GM18499 (cell line): ENCODE results near the gene ZBTB32.

Experiments
- ATAC-seq: cut with Tn5 transposase; IDR thresholded peaks from one replicate; pipeline ENCODE4 v1.9.1; 2021; ENCODE audit warnings: moderate number of reproducible peaks; ENCODE audit not compliant: insufficient read depth, unreplicated experiment

ZBTB32 gene

GRCh38 chr19:35733180-35734125 lies 29.1 kb downstream of the ZBTB32 start:
- ATAC-seq = no peak

DNA sequence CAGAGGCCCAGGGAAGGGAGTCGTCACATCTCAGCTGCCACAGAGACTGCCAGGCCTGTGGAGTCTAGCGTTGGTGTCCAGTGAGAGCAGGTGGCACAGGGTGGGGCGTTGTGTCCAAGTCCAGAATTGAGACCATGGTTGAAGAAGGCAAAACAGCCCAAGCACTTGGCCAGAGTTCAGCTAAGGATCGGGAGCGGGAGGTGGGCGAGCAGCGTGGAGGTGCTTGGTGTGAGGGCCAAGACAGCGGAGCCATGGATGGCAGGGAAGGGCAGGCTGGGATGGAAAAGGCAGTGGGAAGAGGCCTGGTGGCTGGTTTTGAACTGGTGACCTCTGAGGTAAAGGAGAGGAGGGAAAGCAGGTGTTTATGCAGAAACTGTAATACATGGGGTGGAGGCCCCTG lies 29.9 kb downstream of the ZBTB32 start:
- ATAC-seq = no peak

DNA sequence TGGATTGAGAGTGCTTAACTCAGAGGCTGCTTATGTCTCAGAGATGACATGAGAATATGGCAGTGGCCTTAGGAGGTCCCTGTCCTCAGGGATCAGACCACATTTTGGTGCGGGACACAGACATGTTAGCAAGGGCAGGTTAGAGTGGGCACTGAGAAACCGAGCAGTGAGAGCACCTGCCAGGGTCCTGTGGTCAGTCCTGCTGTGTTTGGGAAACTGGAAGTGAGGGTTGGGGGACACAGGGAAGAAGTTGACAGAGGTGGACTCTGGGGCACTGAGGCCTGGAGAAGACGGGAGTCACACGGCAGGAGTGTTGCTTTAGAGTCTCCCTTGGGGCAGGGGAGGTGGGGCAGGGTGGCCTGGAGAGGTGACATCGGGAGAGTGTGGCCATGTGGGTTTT lies 30.5 kb downstream of the ZBTB32 start:
- ATAC-seq = no peak

GRCh38 chr19:35736913-35737886 lies 32.8 kb downstream of the ZBTB32 start:
- no peak for ATAC-seq

DNA sequence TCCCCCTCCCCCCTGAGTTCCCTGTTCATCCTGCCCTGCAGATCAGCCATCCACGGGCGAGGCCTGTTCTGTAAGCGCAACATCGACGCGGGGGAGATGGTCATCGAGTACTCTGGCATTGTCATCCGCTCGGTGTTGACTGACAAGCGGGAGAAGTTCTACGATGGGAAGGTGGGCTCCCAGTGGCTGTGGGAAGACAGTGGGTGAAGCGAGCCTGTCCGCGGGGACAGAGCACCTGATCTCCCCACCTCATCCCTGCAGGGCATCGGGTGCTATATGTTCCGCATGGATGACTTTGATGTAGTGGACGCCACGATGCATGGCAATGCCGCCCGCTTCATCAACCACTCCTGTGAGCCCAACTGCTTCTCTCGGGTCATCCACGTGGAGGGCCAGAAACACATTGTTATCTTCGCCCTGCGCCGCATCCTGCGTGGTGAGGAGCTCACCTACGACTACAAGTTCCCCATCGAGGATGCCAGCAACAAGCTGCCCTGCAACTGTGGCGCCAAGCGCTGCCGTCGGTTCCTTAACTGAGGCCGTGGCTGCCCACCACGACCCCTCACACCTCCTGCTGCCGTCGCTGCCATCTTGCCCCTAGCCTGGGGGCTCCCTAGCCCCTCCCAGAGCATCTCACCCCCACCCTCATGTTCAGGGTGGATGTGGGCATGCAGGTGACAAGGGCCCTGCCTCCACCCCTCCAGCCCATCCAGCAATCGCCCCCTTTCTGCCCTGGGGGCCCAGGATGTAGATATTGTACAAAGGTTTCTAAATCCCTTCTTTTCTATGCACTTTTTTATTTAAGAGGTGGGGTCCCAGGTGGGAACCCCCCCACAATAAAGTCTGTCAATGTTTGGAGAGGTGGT lies 33.9 kb downstream of the ZBTB32 start:
- no peak for ATAC-seq

DNA sequence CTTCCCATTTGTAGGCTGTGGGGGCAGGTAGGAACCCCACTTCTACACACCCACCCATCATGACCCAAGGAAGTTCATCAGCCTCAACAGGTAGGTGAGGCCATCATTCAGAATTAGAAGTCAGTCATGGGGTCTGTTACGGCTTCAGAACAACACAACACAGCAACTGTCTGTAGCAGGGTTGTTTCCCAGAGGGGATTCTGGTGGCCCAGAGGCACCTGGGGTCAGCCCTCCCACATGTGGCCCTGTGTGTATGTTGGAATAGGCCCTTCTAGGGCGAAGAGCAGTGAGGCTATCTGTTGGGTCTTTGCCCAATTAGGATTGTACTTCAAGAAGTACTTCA lies 34.5 kb downstream of the ZBTB32 start:
- no peak for ATAC-seq

DNA sequence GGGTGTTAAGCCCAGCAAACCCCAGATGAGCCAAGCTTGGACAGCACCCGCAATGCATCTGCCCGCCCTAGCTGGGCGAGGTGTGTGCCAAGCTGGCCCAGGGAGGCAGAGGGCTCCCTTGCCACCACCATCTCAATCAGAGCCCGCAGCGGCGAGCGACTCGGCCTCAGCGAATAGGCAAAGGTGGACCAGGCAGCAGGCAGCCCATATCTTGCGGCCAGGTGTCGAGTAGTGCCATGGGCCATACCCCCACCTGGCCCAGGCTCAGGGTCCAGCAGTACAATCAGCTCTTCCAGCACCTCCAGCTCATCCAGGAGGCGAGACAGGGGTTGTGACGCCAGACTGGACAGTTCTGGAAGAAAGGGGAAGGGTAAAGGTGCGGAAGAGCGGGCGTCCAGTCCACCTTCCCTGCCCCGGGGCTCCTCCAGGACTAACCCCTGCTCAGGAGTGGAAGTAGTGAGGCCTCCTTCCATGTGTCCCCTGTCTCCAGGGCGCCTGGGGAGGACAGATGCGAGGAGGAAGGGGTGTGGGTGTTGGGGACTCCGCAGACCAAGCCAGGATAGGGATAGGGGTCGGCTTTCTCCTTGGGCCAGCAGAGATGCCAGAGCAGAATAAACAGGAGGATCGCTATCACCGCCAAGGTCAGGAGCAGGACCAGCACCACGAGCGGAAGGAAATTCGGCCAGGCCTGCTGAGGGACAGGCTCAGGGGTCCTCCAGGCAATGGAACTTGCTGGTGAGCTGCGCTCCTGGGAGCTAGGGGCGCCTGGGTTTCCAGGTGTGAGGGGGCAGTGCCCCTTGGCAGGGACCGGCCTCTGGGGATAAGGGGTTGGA lies 35.1 kb downstream of the ZBTB32 start:
- ATAC-seq = no peak

DNA sequence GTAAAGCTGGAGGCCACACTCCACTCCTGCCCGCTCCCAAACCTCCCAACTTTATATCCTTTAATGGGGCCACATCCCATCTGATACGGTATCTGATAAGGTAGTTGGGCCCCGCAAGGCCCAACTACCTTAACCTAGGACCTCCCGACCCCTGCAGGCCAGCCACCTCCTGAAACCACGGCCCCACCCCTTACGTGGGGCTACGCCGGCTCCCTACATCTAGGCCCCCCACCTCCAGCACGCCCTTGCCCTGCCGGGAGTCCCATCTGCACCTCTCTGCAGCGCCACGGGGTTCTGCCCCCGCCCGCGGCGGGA lies 35.7 kb downstream of the ZBTB32 start:
- ATAC-seq = peak; percentile 9

GRCh38 chr19:35740423-35741202 lies 36.3 kb downstream of the ZBTB32 start:
- ATAC-seq = peak; percentile 38

- ATAC-seq = no peak
Measured at GRCh38 chr19:35741203-35741515, 36.8 kb downstream of the ZBTB32 start.

- ATAC-seq = no peak
Measured at GRCh38 chr19:35742121-35742724, 37.9 kb downstream of the ZBTB32 start, which contains the start of gene IGFLR1. IGFLR1 (minus strand) TSS chr19:35742452; CDS start chr19:35741180, 1,272 bp downstream.

DNA sequence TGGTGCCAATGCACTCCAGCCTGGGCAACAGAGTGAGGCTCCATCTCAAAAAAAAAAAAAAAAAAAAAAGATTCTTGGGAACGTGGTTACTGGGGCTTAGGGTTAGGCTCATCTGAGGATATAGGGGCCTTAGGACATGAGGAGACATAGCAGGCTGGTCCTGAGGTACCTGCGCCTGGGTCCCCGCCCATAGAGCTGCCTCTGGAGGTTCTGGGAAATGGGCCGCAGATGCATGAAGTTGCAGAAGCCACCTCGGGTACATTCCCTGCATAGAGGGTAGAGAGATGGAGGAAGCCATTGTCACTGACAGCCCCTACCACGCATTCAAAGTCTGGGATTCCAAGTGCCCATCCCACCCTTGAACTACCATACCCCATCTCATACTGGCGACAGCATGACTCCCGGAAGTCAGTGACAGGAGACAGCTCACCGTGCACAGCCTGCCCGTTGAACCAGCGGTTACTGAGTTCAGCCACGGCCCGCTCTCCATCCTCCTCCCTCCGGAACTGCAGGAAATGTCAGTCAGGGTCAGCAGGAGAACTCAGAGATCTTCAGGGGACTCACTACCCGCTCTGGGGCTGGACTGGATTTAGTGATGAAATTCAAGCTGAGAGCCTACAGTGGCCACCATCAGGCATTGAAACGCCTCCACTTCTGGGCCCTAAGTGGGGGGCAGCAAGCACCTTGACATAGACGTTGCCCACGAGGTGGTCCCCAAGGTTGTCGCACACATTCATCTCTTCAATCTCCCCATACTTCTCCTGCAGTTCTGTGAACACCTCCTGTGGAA lies 39.5 kb downstream of the ZBTB32 start:
- no peak for ATAC-seq

DNA sequence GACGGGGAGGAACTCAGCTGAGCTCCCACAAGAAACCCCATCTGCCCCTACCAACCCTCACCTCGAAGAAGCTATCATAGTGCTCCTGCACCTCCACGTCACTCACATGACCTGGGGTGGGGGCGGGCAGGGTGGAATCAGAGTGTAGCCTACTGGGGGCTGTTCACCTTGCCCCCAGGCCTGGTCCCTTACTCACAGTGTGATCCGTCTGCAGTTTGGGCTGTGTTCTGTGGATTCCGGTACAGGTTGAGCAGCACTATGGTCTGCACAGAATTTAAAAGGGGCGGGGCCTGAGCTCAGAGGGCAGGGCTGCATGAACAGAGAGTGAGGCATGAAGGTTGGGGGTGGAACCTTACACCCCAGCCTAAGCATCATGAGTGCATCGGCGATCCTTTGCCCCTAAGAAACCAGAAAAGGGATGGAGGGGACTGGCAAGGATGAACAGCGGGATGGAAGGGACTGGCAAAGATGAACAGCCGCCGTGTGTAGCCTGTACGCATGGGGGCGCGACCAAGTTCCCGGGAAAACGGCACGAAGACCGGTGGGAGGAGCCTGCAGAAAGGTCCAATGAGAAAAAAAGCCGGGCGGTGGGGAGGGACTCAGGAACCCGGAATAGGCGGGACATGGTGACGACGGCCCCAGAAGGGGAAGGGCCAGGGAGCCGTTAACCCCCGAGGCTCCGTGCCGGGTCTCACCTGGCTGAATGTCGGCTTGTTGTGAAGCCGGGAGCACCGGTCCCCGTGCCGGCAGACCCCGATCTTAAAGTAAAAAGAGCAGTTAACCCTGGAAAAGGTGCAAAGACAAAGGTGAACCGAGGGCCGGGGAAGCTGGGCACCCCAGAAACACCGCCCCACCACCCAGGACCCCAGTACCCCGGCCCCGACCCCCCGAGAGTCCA lies 40.3 kb downstream of the ZBTB32 start:
- no peak for ATAC-seq

DNA sequence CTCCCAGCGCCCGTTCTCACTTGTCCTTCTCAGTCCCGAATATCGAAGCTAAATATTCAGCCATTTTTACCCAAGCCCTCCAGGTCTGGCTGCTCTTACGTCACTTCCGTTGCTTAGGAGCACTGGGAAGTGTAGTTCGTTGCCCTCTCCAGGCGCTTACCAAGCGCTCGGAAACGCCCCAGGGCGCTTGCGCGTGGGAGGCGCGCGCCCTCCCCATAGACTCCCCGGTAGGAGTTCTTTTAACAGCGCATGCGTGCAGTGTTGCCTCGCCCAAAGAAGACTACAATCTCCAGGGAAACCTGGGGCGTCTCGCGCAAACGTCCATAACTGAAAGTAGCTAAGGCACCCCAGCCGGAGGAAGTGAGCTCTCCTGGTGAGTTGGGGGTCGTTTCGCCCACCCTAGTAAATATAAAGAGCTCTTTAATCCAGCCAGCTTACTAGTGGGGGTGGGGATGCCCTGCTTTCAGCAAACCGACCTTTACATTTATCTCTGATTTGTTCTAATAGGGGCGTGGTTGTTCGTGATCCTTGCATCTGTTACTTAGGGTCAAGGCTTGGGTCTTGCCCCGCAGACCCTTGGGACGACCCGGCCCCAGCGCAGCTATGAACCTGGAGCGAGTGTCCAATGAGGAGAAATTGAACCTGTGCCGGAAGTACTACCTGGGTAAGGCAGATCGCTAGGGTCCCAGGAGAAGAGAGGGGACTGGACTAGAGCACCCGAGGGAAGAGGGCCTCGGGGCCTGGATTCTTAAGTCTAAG lies 41.1 kb downstream of the ZBTB32 start, which contains the start of the genes PSENEN and U2AF1L4:
TSS of gene PSENEN (plus strand) at position 324 of the 759 bp plus-strand sequence. CDS start at position 604, 280 bp downstream.
TSS of gene U2AF1L4 (minus strand) at position 91 of the 759 bp plus-strand sequence. CDS start at position 64, 27 bp downstream.
- ATAC-seq = peak; percentile 33

DNA sequence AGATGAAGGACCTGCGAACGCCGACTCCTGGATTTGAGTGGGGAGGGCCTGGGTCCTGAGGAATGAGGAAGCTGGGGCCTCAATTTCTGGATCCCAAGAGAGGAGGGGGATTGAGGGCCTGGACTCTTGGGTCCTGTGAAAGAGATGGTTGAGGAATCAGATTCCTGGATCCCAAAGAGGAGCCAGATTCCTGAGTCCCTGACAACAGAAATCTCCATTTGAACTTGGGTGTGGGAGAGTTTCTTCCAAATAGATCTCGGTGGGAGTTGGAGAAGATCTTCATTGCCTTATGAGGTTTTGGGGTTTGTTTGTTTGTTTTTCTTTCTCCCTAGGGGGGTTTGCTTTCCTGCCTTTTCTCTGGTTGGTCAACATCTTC lies 41.7 kb downstream of the ZBTB32 start:
- no peak for ATAC-seq

- ATAC-seq = no peak
Measured at GRCh38 chr19:35746531-35746930, 42.2 kb downstream of the ZBTB32 start.
